AG10803 (cell line): Measurements from ENCODE around the gene ITPRID2.

Experiments
- DNase-seq: peaks from one replicate; pipeline ENCODE4 v3.0.0; 2010; ENCODE audit warnings: low read depth
- H3K4me3 ChIP-seq: 2 replicates; pipeline ENCODE4 v1.5.1; 2011; ENCODE audit warnings: mild to moderate bottlenecking, low read length, control low read depth
- CTCF ChIP-seq: conservative IDR thresholded peaks from 2 replicates; pipeline ENCODE4 v1.5.1; 2011; ENCODE audit warnings: mild to moderate bottlenecking, low read length, control low read depth, inconsistent platforms

ITPRID2 gene

GRCh38 chr2:181849601-181850000 is 41.9 kb upstream of the ITPRID2 start:
- no peak overlapping the region for H3K4me3 ChIP-seq
- no peak for DNase-seq
- TF ChIP-seq CTCF, result no peak

DNA sequence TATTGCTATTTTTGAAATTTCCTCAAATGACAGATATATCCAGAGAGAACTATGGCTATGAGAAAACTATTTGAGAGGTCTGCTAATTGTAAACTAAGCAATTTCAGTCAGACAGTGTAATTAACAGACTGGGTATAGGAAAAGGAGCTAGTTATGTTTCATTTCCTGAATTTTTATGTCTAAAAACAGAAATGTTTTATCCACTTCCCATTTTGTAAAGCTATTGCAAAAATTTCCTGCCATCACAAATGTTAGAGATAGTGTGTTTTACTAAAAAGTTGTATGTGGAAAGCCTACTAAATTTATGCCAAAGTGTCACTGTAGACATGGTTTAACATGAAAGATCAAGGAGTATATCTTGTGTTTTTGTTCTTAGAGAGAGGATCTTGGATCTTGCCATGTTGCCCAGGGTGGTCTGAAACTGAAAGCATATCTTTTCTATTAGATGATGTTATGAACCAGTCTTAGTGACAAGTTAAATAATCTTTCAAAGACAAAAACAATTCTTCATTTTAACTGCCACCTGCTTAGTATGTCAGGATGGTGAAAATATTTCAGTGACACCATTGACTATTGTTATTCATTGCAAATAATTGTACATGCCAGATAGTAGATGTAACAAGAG is 40.5 kb upstream of the ITPRID2 start:
- H3K4me3 ChIP-seq, result no peak overlapping the region
- no peak for DNase-seq
- no peak for TF ChIP-seq CTCF

DNA sequence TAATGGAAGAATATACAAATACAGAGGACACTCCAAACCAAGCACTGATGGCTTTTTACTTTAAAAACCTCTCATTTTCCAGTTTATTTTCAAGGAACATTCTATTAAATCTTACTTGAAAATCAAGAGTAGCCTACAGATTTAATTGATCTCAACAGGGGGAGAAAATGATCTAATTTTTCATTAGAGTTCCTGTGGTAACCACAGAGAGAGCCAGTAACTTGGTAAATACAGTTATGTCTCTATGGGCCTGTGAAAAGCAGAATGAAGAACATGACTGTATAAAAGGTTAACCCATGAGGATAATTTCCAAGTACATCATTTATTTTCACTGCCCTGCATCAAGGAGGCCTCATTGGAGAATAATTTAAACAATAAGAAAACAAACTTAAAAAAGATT is 39.8 kb upstream of the ITPRID2 start:
- no peak overlapping the region for H3K4me3 ChIP-seq
- DNase-seq, result no peak
- TF ChIP-seq CTCF, result no peak

DNA sequence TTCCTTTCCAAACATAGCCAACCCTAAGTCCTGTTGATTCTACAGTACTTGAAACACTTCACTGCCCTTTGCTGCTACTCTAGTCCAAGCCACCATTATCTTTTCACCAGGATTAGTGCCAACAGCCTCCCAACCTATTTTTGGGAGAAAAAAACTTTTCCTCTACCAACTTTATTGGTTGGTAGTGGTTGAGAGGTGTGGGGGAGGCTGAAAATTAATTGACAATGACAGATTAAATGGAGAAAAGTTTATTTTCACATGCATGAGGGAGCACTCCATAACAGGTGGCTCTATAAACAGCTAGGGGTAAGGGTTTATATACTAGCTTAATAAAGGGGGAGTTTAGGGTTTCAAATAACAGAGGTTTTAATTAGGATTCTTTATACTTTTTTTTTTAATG is 37.8 kb upstream of the ITPRID2 start:
- TF ChIP-seq CTCF, result no peak
- no peak for DNase-seq
- H3K4me3 ChIP-seq, result no peak overlapping the region

- no peak for TF ChIP-seq CTCF
- DNase-seq, result no peak
- H3K4me3 ChIP-seq, result no peak overlapping the region
Measured at GRCh38 chr2:181857483-181857882, 34.0 kb upstream of the ITPRID2 start.

DNA sequence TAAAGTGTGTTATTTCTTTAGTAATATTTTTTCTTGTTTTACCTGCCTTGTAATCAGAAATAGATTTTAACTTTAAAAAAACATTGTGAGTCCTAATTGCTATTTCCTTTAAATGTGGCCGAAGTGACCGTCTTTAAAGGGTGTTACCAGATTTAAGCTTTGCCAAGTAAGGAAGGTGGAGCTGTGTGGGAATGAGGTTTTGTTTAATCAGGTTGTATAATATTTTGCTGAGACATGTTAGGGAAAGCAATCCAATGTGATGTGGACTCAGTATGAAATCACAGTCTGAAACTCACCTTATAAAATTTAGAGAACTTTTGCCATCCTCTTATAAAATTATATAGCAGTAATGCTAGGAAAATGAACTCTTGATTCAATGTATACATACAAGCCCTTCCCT is 32.9 kb upstream of the ITPRID2 start:
- H3K4me3 ChIP-seq, result no peak overlapping the region
- DNase-seq, result no peak
- no peak for TF ChIP-seq CTCF

- DNase-seq, result no peak
- no peak overlapping the region for H3K4me3 ChIP-seq
- no peak for TF ChIP-seq CTCF
Measured at GRCh38 chr2:181859123-181859522, 32.4 kb upstream of the ITPRID2 start.
